Neural progenitor cell (in vitro differentiated cells): Measurements from ENCODE around the gene ENAH. TPM values are rescaled to one million over a fixed set of nuclear protein-coding genes. Genes with fewer than 3 reads are reported as not detected.

Experiments
- DNase-seq: peaks from one replicate; pipeline ENCODE4 v3.0.0-alpha.2; 2016; ENCODE audit warnings: low spot score
- H2AFZ ChIP-seq: fragments of 200-600 bp; sonication (generic); replicated peaks from 2 replicates; pipeline ENCODE4 v1.6.1; 2016; ENCODE audit warnings: antibody characterized with exemption
- H3F3A ChIP-seq: fragments of 200-600 bp; sonication (generic); 2 replicates; pipeline ENCODE4 v1.6.1; 2016; ENCODE audit warnings: antibody characterized with exemption, low read depth
- H3K27ac ChIP-seq: fragments of 200-600 bp; sonication (generic); 2 replicates; pipeline ENCODE4 v1.5.1; 2016; ENCODE audit warnings: mild to moderate bottlenecking
- H3K27me3 ChIP-seq: fragments of 200-600 bp; sonication (generic); 2 replicates; pipeline ENCODE4 v1.6.1; 2016; ENCODE audit warnings: mild to moderate bottlenecking, moderate library complexity
- H3K36me3 ChIP-seq: fragments of 200-600 bp; sonication (generic); 2 replicates; pipeline ENCODE4 v1.5.1; 2016
- H3K4me1 ChIP-seq: fragments of 200-600 bp; sonication (generic); 2 replicates; pipeline ENCODE4 v1.6.1; 2016; ENCODE audit warnings: mixed run types
- H3K4me2 ChIP-seq: fragments of 200-600 bp; sonication (generic); 2 replicates; pipeline ENCODE4 v1.6.1; 2016
- H3K4me3 ChIP-seq: fragments of 200-600 bp; sonication (generic); 2 replicates; pipeline ENCODE4 v1.5.1; 2016
- H3K79me2 ChIP-seq: fragments of 200-600 bp; sonication (generic); 2 replicates; pipeline ENCODE4 v1.6.1; 2016; ENCODE audit warnings: low read depth
- H3K9ac ChIP-seq: fragments of 200-600 bp; sonication (generic); 2 replicates; pipeline ENCODE4 v1.6.1; 2016
- H3K9me3 ChIP-seq: fragments of 200-600 bp; sonication (generic); 2 replicates; pipeline ENCODE4 v1.5.1; 2016; ENCODE audit warnings: low read depth
- H4K20me1 ChIP-seq: fragments of 200-600 bp; sonication (generic); 2 replicates; pipeline ENCODE4 v1.6.1; 2016; ENCODE audit warnings: low read depth
- H3K27ac Mint-ChIP-seq: 3 replicates; pipeline ENCODE4 v1.8.0; 2021; ENCODE audit warnings: mixed read lengths
- H3K27me3 Mint-ChIP-seq: 2 replicates; pipeline ENCODE4 v1.8.0; 2022; ENCODE audit warnings: low read depth, mild to moderate bottlenecking, inconsistent platforms, moderate library complexity, mixed read lengths; ENCODE audit not compliant: insufficient read depth
- H3K36me3 Mint-ChIP-seq: 3 replicates; pipeline ENCODE4 v1.8.0; 2021; ENCODE audit warnings: mixed read lengths
- H3K4me1 Mint-ChIP-seq: 3 replicates; pipeline ENCODE4 v1.8.0; 2021; ENCODE audit warnings: mixed read lengths
- H3K4me3 Mint-ChIP-seq: 3 replicates; pipeline ENCODE4 v1.8.0; 2021; ENCODE audit warnings: mild to moderate bottlenecking, moderate library complexity, mixed read lengths
- H3K9me3 Mint-ChIP-seq: 3 replicates; pipeline ENCODE4 v1.8.0; 2020; ENCODE audit warnings: mixed read lengths
- CTCF ChIP-seq: fragments of 200-600 bp; sonication (generic); IDR thresholded peaks from 2 replicates; pipeline ENCODE4 v1.5.1; 2017; ENCODE audit warnings: antibody characterized with exemption, mild to moderate bottlenecking
- EZH2 ChIP-seq: fragments of 200-600 bp; sonication (generic); IDR thresholded peaks from 2 replicates; pipeline ENCODE4 v1.6.1; 2017; ENCODE audit warnings: antibody characterized with exemption, mild to moderate bottlenecking, moderate library complexity
- EZH2phosphoT487 ChIP-seq: fragments of 200-600 bp; sonication (generic); IDR thresholded peaks from 2 replicates; pipeline ENCODE4 v1.6.1; 2017; ENCODE audit warnings: antibody characterized with exemption
- total RNA-seq: library from RNA; depleted of rRNA; stranded (reverse); fragments of >200 nt; gene quantifications from 2 replicates; pipeline ENCODE4 v1.2.3, GENCODE V29; 2015; ENCODE audit warnings: low replicate concordance

Gene ENAH
- total RNA-seq, 1 donor from 2014 or later: 346 TPM

GRCh38 chr1:225539069-225539468 is 113.9 kb downstream of the ENAH start:
- Mint-ChIP-seq H3K36me3 (no peaks in the 10 kb centered on the region), H3K4me1 (peaks cover 33% of the 10 kb centered on the region), H3K27ac (no peak overlapping the region), H3K4me3 (no peak overlapping the region), H3K27me3 (no peaks in the 10 kb centered on the region), H3K9me3 (no peaks in the 10 kb centered on the region)
- Histone ChIP-seq H3K27me3 (no peaks in the 10 kb centered on the region), H3K9me3 (no peaks in the 10 kb centered on the region), H4K20me1 (peaks cover 93% of the 10 kb centered on the region), H2AFZ (no peak overlapping the region), H3K4me1 (peaks cover 23% of the 10 kb centered on the region), H3K9ac (no peak overlapping the region), H3K36me3 (no peaks in the 10 kb centered on the region), H3K27ac (no peak overlapping the region), H3K4me3 (no peak overlapping the region), H3F3A (peaks cover 13% of the 10 kb centered on the region), H3K79me2 (peaks cover 100% of the 10 kb centered on the region), H3K4me2 (no peak overlapping the region)
- DNase-seq: no peak
- no peak for TF ChIP-seq EZH2
- no peak for TF ChIP-seq CTCF
- TF ChIP-seq EZH2phosphoT487: no peak

GRCh38 chr1:225537554-225538251 is 115.2 kb downstream of the ENAH start:
- Histone ChIP-seq H3K27me3 (no peaks in the 10 kb centered on the region), H2AFZ (no peak overlapping the region), H3K36me3 (no peaks in the 10 kb centered on the region), H3K4me3 (no peak overlapping the region), H3K79me2 (peaks cover 100% of the 10 kb centered on the region), H3K4me1 (peaks cover 37% of the 10 kb centered on the region), H3F3A (peaks cover 13% of the 10 kb centered on the region), H3K4me2 (no peak overlapping the region), H4K20me1 (peaks cover 96% of the 10 kb centered on the region), H3K27ac (no peak overlapping the region), H3K9me3 (no peaks in the 10 kb centered on the region), H3K9ac (no peak overlapping the region)
- no peak for TF ChIP-seq CTCF
- TF ChIP-seq EZH2: no peak
- H3K27ac Mint-ChIP-seq: no peak overlapping the region
- peaks cover 47% of the 10 kb centered on the region for H3K4me1 Mint-ChIP-seq
- no peaks in the 10 kb centered on the region for H3K36me3 Mint-ChIP-seq
- H3K9me3 Mint-ChIP-seq: no peaks in the 10 kb centered on the region
- no peaks in the 10 kb centered on the region for H3K27me3 Mint-ChIP-seq
- no peak for DNase-seq
- H3K4me3 Mint-ChIP-seq: no peak overlapping the region

- TF ChIP-seq CTCF (no peak), EZH2 (no peak), EZH2phosphoT487 (no peak)
- Mint-ChIP-seq H3K27me3 (no peaks in the 10 kb centered on the region), H3K4me3 (no peak overlapping the region), H3K9me3 (no peaks in the 10 kb centered on the region), H3K36me3 (peaks cover 5% of the 10 kb centered on the region), H3K27ac (no peak overlapping the region), H3K4me1 (peaks cover 40% of the 10 kb centered on the region)
- no peak for DNase-seq
- Histone ChIP-seq H3K36me3 (peaks cover 7% of the 10 kb centered on the region), H2AFZ (no peak overlapping the region), H3K4me1 (peaks cover 42% of the 10 kb centered on the region), H3K9ac (no peak overlapping the region), H3K4me2 (no peak overlapping the region), H3K27ac (peak overlapping the region; percentile 64), H3K4me3 (no peak overlapping the region), H4K20me1 (peaks cover 95% of the 10 kb centered on the region), H3K27me3 (no peaks in the 10 kb centered on the region), H3K79me2 (peaks cover 100% of the 10 kb centered on the region), H3K9me3 (no peaks in the 10 kb centered on the region), H3F3A (peaks cover 13% of the 10 kb centered on the region)
Measured at GRCh38 chr1:225535280-225535679, 117.6 kb downstream of the ENAH start.
